ENCODE results near the gene STPG1. TPM values are rescaled to one million over a fixed set of nuclear protein-coding genes. Genes with fewer than 3 reads are reported as not detected.

Gene STPG1
- total and polyA plus RNA-seq, 9 of the 15 experiments (the other 6 are each of a cell fraction or from before 2014, with no cell fraction given) = 5.0 to 11.9 (median 8.3) TPM

DNA sequence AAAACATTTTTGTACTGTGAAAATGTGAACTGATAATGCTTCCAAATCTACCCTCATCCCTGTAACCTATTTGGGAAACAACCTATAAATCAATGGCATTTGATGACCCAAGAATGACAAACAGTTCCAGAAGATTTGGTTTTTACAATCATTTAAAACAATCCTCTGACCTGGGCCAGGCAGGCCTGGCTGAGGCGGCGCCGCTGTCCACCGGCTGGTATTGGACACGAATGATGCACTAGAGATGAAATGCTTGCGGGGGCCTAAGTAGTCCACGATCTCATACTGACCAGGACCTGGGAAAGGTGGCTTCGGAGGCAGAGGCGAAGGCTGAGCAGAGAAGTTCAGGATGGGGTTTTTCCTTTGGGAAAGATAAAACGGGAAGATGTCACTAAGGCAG, 52.9 kb downstream of the STPG1 start:
- CTCF ChIA-PET (ENCODE audit: low intra/inter-chr PET ratio) = no interaction called here
- H3K79me2 ChIP-seq (ENCODE audit: control insufficient read depth, insufficient read depth, low read length) = no peaks in the 10 kb centered on the region
- intact Hi-C loops (cut with micrococcal nuclease) = no loop called here

More for the DNA sequence above, 52.9 kb downstream of the STPG1 start:
- Histone ChIP-seq H3K9me3 (replicated peaks; ENCODE audit: control insufficient read depth, insufficient read depth, low read depth, low read length) (no peaks in the 10 kb centered on the region), H3K4me1 (replicated peaks in 1 of 2; ENCODE audit: control insufficient read depth in 2 of 2, insufficient read depth in 2 of 2, low read length in 2 of 2) (peaks cover 0 to 8% of the 10 kb centered on the region in 2 experiments; a peak in 2 of 5 replicates), H3K27me3 (ENCODE audit: control insufficient read depth in 2 of 2, insufficient read depth in 2 of 2, low read length in 2 of 2) (peaks cover 4 to 61% of the 10 kb centered on the region in 2 experiments; a peak in 4 of 5 replicates), H3K4me3 (no peak overlapping the region), H4K20me1 (replicated peaks; ENCODE audit: control insufficient read depth, insufficient read depth, low read length) (peaks cover 12% of the 10 kb centered on the region), H3K36me3 (ENCODE audit: control insufficient read depth, insufficient read depth, low read length) (no peaks in the 10 kb centered on the region), H3K9me1 (ENCODE audit: control insufficient read depth, insufficient read depth, low read length) (no peaks in the 10 kb centered on the region), H3K27ac (ENCODE audit: extremely low read depth, low read depth, low read length) (no peak overlapping the region), H2AFZ (ENCODE audit: low read depth, low read length) (no peak overlapping the region), H3K4me2 (ENCODE audit: insufficient read depth, low read length) (no peak overlapping the region), H3K9ac (ENCODE audit: insufficient read depth in 1 of 2, low read depth in 2 of 2, low read length in 2 of 2) (no peak overlapping the region)
- WGBS (ENCODE audit: insufficient coverage, low coverage, missing lambda C conversion rate) = 36% methylated on average over 10 of the region's 10 CpGs
- no peak for TF ChIP-seq MAFF (IDR thresholded peaks at IDR 0.05; ENCODE audit: low read length)
- no peak for TF ChIP-seq POLR3G (IDR thresholded peaks at IDR 0.05; ENCODE audit: extremely low read depth, insufficient read length, insufficient replicate concordance)
- TF ChIP-seq KLF6 (CRISPR knock-in tag; IDR thresholded peaks at IDR 0.05; ENCODE audit: borderline replicate concordance) = no peak
- TF ChIP-seq NCOA2 (IDR thresholded peaks at IDR 0.05; ENCODE audit: partially characterized antibody in 2 of 2) = no peak
- TF ChIP-seq KHSRP (IDR thresholded peaks at IDR 0.05) = no peak
- no peak for TF ChIP-seq SIN3B (IDR thresholded peaks at IDR 0.05; ENCODE audit: low read depth)
- no peak for TF ChIP-seq ZSCAN32 (CRISPR knock-in tag; IDR thresholded peaks at IDR 0.05)
- TF ChIP-seq TRIM24 (IDR thresholded peaks at IDR 0.05) = no peak
- TF ChIP-seq, protein P1, sequence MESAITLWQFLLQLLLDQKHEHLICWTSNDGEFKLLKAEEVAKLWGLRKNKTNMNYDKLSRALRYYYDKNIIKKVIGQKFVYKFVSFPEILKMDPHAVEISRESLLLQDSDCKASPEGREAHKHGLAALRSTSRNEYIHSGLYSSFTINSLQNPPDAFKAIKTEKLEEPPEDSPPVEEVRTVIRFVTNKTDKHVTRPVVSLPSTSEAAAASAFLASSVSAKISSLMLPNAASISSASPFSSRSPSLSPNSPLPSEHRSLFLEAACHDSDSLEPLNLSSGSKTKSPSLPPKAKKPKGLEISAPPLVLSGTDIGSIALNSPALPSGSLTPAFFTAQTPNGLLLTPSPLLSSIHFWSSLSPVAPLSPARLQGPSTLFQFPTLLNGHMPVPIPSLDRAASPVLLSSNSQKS (CRISPR knock-in tag; IDR thresholded peaks at IDR 0.05) = no peak
- TF ChIP-seq, protein P2, sequence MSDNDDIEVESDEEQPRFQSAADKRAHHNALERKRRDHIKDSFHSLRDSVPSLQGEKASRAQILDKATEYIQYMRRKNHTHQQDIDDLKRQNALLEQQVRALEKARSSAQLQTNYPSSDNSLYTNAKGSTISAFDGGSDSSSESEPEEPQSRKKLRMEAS (CRISPR knock-in tag; IDR thresholded peaks at IDR 0.05) = no peak
- no peak for TF ChIP-seq CCNT2 (IDR thresholded peaks at IDR 0.05; ENCODE audit: borderline replicate concordance, extremely low read depth, insufficient read length, low read depth, low read length)
- TF ChIP-seq ZC3H4 (CRISPR knock-in tag; IDR thresholded peaks at IDR 0.05; ENCODE audit: borderline replicate concordance) = no peak
- DNase-seq (ENCODE audit: extremely low read depth in 1 of 4, low spot score in 3 of 4) (no peak), ATAC-seq (no peak), FAIRE-seq (no peak)
- no TSS peak for BruUV-seq (replicated peaks)
- POLR2A ChIA-PET = interaction anchor here (0.6 to 1.5 kb wide), 3 partner anchors 12 to 1155 kb away, joined by 3 to 8 read pairs (median 3); no protein-coding TSS in a partner anchor
- in situ Hi-C loops (cut with MboI) = no loop called here
